ENCODE results near the gene EPHA10.

EPHA10 gene

GRCh38 chr1:37765916-37766664 is 1.2 kb upstream of the EPHA10 start:
- peak; percentile 30 for ATAC-seq
- TF ChIP-seq, protein P1, sequence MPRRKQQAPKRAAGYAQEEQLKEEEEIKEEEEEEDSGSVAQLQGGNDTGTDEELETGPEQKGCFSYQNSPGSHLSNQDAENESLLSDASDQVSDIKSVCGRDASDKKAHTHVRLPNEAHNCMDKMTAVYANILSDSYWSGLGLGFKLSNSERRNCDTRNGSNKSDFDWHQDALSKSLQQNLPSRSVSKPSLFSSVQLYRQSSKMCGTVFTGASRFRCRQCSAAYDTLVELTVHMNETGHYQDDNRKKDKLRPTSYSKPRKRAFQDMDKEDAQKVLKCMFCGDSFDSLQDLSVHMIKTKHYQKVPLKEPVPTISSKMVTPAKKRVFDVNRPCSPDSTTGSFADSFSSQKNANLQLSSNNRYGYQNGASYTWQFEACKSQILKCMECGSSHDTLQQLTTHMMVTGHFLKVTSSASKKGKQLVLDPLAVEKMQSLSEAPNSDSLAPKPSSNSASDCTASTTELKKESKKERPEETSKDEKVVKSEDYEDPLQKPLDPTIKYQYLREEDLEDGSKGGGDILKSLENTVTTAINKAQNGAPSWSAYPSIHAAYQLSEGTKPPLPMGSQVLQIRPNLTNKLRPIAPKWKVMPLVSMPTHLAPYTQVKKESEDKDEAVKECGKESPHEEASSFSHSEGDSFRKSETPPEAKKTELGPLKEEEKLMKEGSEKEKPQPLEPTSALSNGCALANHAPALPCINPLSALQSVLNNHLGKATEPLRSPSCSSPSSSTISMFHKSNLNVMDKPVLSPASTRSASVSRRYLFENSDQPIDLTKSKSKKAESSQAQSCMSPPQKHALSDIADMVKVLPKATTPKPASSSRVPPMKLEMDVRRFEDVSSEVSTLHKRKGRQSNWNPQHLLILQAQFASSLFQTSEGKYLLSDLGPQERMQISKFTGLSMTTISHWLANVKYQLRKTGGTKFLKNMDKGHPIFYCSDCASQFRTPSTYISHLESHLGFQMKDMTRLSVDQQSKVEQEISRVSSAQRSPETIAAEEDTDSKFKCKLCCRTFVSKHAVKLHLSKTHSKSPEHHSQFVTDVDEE (CRISPR knock-in tag; IDR thresholded peaks at IDR 0.05), result no peak
- TF ChIP-seq, protein P2, sequence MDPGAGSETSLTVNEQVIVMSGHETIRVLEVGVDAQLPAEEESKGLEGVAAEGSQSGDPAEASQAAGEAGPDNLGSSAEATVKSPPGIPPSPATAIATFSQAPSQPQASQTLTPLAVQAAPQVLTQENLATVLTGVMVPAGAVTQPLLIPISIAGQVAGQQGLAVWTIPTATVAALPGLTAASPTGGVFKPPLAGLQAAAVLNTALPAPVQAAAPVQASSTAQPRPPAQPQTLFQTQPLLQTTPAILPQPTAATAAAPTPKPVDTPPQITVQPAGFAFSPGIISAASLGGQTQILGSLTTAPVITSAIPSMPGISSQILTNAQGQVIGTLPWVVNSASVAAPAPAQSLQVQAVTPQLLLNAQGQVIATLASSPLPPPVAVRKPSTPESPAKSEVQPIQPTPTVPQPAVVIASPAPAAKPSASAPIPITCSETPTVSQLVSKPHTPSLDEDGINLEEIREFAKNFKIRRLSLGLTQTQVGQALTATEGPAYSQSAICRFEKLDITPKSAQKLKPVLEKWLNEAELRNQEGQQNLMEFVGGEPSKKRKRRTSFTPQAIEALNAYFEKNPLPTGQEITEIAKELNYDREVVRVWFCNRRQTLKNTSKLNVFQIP (CRISPR knock-in tag; IDR thresholded peaks at IDR 0.05; ENCODE audit: borderline replicate concordance, low read depth), result no peak
- no peak for TF ChIP-seq ZNF8 (CRISPR knock-in tag; IDR thresholded peaks at IDR 0.05)
- TF ChIP-seq, protein P3, sequence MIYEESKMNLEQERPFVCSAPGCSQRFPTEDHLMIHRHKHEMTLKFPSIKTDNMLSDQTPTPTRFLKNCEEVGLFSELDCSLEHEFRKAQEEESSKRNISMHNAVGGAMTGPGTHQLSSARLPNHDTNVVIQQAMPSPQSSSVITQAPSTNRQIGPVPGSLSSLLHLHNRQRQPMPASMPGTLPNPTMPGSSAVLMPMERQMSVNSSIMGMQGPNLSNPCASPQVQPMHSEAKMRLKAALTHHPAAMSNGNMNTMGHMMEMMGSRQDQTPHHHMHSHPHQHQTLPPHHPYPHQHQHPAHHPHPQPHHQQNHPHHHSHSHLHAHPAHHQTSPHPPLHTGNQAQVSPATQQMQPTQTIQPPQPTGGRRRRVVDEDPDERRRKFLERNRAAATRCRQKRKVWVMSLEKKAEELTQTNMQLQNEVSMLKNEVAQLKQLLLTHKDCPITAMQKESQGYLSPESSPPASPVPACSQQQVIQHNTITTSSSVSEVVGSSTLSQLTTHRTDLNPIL (CRISPR knock-in tag; IDR thresholded peaks at IDR 0.05; ENCODE audit: low read depth), result no peak
- TF ChIP-seq CSDC2 (CRISPR knock-in tag; IDR thresholded peaks at IDR 0.05), result no peak
- TF ChIP-seq OSR1 (CRISPR knock-in tag; IDR thresholded peaks at IDR 0.05), result no peak
- no peak for TF ChIP-seq ZFP30 (CRISPR knock-in tag; IDR thresholded peaks at IDR 0.05)
- no peak for TF ChIP-seq ZNF565 (CRISPR knock-in tag; conservative IDR thresholded peaks at IDR 0.05; ENCODE audit: low read depth)
- TF ChIP-seq TOX (CRISPR knock-in tag; IDR thresholded peaks at IDR 0.05; ENCODE audit: borderline replicate concordance), result no peak
- no peak for TF ChIP-seq BACH2 (CRISPR knock-in tag; IDR thresholded peaks at IDR 0.05; ENCODE audit: borderline replicate concordance)

GRCh38 chr1:37764414-37764825 is 500 bp downstream of the EPHA10 start:
- TF ChIP-seq ZFP3 (CRISPR knock-in tag; IDR thresholded peaks at IDR 0.05) (peak; percentile 83), TOX (CRISPR knock-in tag; IDR thresholded peaks at IDR 0.05; ENCODE audit: borderline replicate concordance) (no peak), ZNF565 (CRISPR knock-in tag; conservative IDR thresholded peaks at IDR 0.05; ENCODE audit: low read depth) (no peak), ISL1 (CRISPR knock-in tag; IDR thresholded peaks at IDR 0.05) (peak; percentile 45; the same call in 1 of the 2 replicates), ZNF70 (CRISPR knock-in tag; IDR thresholded peaks at IDR 0.05) (no peak), ESRRG (CRISPR knock-in tag; IDR thresholded peaks at IDR 0.05) (no peak), CSDC2 (CRISPR knock-in tag; IDR thresholded peaks at IDR 0.05) (peak; percentile 97), ZNF8 (CRISPR knock-in tag; IDR thresholded peaks at IDR 0.05) (no peak), SNAI2 (CRISPR knock-in tag; IDR thresholded peaks at IDR 0.05) (peak; percentile 96)
- TF ChIP-seq, protein P1 (CRISPR knock-in tag; IDR thresholded peaks at IDR 0.05), result peak; percentile 80; the same call in 1 of the 2 replicates
- peak; percentile 85 for ATAC-seq

DNA sequence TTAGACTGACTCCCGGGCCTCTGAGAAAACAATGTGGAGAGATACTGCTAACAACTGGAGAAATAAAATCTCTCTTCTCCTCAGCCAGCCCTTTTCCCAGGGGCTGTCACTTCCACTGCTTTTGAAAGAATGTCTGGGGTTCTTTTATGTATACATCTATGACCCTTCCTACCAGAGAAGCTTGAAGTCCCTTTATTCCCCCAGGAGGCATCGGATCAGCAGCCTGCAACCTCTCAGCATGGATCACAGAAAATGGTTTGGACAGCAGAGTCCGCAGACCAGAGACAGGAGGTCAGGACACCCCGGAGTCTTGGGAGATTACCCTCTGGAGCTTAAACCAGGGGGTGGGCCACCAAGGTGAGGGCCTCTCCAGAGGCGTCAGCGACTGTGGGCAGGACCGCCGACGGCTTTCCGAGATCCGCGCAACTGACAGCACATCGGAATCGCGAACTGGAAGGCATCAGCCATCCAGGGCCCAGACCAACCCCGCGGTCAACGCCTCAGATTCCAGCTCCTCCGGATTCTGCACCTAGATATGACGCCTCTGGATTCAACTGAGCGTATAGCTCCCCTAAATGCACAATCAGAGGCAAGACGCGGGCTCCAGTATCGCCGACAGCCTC is 1.0 kb downstream of the EPHA10 start:
- no peak for TF ChIP-seq TOX (CRISPR knock-in tag; IDR thresholded peaks at IDR 0.05; ENCODE audit: borderline replicate concordance)
- TF ChIP-seq ZC3H10 (CRISPR knock-in tag; IDR thresholded peaks at IDR 0.05), result no peak
- TF ChIP-seq, protein P4, sequence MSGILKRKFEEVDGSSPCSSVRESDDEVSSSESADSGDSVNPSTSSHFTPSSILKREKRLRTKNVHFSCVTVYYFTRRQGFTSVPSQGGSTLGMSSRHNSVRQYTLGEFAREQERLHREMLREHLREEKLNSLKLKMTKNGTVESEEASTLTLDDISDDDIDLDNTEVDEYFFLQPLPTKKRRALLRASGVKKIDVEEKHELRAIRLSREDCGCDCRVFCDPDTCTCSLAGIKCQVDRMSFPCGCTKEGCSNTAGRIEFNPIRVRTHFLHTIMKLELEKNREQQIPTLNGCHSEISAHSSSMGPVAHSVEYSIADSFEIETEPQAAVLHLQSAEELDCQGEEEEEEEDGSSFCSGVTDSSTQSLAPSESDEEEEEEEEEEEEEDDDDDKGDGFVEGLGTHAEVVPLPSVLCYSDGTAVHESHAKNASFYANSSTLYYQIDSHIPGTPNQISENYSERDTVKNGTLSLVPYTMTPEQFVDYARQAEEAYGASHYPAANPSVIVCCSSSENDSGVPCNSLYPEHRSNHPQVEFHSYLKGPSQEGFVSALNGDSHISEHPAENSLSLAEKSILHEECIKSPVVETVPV (CRISPR knock-in tag; IDR thresholded peaks at IDR 0.05), result no peak
- no peak for TF ChIP-seq ISL1 (CRISPR knock-in tag; IDR thresholded peaks at IDR 0.05)
- TF ChIP-seq RARB (CRISPR knock-in tag; IDR thresholded peaks at IDR 0.05), result no peak
- no peak; the same call in 2 of the 3 replicates for ATAC-seq
